ENCODE results near the gene CT47C1.

The CT47C1 gene

DNA sequence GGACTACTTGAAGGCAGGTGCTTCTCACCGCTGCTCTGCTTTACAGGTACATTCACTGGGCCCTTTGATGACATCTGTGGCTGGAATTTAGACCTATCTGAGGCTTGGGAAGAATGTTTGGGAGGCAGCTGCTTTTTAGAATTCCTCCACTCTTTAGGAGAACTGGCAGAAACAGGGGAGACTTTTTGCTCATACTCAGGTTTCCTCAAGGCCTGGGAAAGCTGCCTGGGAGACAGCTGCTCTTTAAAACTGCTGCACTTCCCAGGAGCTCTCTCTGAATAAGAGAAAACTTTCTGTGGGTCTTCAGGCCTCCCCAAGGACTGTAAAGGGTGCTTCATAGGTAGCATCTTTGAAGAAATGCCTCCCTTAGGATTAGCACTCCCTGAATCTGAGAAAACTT, 14.3 kb downstream of the CT47C1 start:
- DNase-seq (ENCODE audit: low read depth, low spot score): no peak
- CTCF ChIA-PET: no interaction called here
- TF ChIP-seq, protein P1, sequence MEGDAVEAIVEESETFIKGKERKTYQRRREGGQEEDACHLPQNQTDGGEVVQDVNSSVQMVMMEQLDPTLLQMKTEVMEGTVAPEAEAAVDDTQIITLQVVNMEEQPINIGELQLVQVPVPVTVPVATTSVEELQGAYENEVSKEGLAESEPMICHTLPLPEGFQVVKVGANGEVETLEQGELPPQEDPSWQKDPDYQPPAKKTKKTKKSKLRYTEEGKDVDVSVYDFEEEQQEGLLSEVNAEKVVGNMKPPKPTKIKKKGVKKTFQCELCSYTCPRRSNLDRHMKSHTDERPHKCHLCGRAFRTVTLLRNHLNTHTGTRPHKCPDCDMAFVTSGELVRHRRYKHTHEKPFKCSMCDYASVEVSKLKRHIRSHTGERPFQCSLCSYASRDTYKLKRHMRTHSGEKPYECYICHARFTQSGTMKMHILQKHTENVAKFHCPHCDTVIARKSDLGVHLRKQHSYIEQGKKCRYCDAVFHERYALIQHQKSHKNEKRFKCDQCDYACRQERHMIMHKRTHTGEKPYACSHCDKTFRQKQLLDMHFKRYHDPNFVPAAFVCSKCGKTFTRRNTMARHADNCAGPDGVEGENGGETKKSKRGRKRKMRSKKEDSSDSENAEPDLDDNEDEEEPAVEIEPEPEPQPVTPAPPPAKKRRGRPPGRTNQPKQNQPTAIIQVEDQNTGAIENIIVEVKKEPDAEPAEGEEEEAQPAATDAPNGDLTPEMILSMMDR (IDR thresholded peaks at IDR 0.05; ENCODE audit: insufficient read depth, low read length, missing control alignments): no peak
- H3K4me3 ChIP-seq (ENCODE audit: low read depth, low read length): no peak overlapping the region
- POLR2A ChIA-PET: no interaction called here

GRCh38 chrX:119089619-119090018, 16.8 kb downstream of the CT47C1 start:
- no peak for DNase-seq (ENCODE audit: low read depth, low spot score)
- no peak overlapping the region for H3K4me3 ChIP-seq (ENCODE audit: low read depth, low read length)
- ChIA-PET POLR2A (no interaction called here), CTCF (no interaction called here)
- TF ChIP-seq, protein P1 (IDR thresholded peaks at IDR 0.05; ENCODE audit: insufficient read depth, low read length, missing control alignments): no peak

- no peak for DNase-seq (ENCODE audit: low read depth, low spot score)
- ChIA-PET POLR2A (no interaction called here), CTCF (no interaction called here)
- TF ChIP-seq, protein P1 (IDR thresholded peaks at IDR 0.05; ENCODE audit: insufficient read depth, low read length, missing control alignments): no peak
- no peak overlapping the region for H3K4me3 ChIP-seq (ENCODE audit: low read depth, low read length)
Observed at GRCh38 chrX:119090627-119091026, 17.8 kb downstream of the CT47C1 start.

GRCh38 chrX:119093991-119094735, 21.4 kb downstream of the CT47C1 start:
- CTCF ChIA-PET: no interaction called here
- no peak overlapping the region for H3K4me3 ChIP-seq (ENCODE audit: low read depth, low read length)
- DNase-seq (ENCODE audit: low read depth, low spot score): no peak
- POLR2A ChIA-PET: no interaction called here
- TF ChIP-seq, protein P1 (IDR thresholded peaks at IDR 0.05; ENCODE audit: insufficient read depth, low read length, missing control alignments): no peak

- POLR2A ChIA-PET: no interaction called here
- no peak for DNase-seq (ENCODE audit: low read depth, low spot score)
- H3K4me3 ChIP-seq (ENCODE audit: low read depth, low read length): no peak overlapping the region
- CTCF ChIA-PET: no interaction called here
- TF ChIP-seq, protein P1 (IDR thresholded peaks at IDR 0.05; ENCODE audit: insufficient read depth, low read length, missing control alignments): no peak
Observed at GRCh38 chrX:119094819-119095218, 22.0 kb downstream of the CT47C1 start.

DNA sequence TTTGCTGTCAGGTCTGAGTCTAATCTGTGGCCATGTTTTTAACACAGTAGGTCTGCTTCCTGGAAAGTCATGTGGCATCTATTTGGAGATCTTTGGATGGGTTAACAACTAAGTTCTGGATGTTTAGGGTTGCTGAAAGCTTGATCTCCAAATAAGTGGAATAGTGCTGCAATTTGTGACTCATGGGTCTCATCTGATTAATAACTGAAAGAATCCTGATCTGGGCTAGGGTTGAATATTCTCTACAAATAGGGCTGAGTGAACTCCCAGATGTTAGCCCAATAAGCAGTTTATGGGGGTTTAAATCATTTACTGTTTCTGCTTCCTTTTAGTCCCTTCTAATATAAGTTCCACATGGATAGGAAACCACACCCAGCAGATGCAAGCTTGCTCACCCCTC, 23.1 kb downstream of the CT47C1 start:
- ChIA-PET POLR2A (no interaction called here), CTCF (no interaction called here)
- TF ChIP-seq, protein P1 (IDR thresholded peaks at IDR 0.05; ENCODE audit: insufficient read depth, low read length, missing control alignments): no peak
- no peak overlapping the region for H3K4me3 ChIP-seq (ENCODE audit: low read depth, low read length)
- no peak for DNase-seq (ENCODE audit: low read depth, low spot score)
